ENCODE measurements around the gene STAT3.
"Not testable (repeated sequence)": the region's sequence is repeated elsewhere in the genome, so short reads cannot be mapped to it uniquely, and the experiment has no call there.

Gene STAT3

GRCh38 chr17:42392692-42393415, 4.6 kb upstream of the STAT3 start:
- in situ Hi-C loops (cut with HindIII; ENCODE audit: low sequenced_read_pairs): no loop called here
- TF ChIP-seq, protein P1, sequence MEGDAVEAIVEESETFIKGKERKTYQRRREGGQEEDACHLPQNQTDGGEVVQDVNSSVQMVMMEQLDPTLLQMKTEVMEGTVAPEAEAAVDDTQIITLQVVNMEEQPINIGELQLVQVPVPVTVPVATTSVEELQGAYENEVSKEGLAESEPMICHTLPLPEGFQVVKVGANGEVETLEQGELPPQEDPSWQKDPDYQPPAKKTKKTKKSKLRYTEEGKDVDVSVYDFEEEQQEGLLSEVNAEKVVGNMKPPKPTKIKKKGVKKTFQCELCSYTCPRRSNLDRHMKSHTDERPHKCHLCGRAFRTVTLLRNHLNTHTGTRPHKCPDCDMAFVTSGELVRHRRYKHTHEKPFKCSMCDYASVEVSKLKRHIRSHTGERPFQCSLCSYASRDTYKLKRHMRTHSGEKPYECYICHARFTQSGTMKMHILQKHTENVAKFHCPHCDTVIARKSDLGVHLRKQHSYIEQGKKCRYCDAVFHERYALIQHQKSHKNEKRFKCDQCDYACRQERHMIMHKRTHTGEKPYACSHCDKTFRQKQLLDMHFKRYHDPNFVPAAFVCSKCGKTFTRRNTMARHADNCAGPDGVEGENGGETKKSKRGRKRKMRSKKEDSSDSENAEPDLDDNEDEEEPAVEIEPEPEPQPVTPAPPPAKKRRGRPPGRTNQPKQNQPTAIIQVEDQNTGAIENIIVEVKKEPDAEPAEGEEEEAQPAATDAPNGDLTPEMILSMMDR (IDR thresholded peaks at IDR 0.05; ENCODE audit: low read depth, low read length, missing control alignments): no peak
- no peak for DNase-seq (ENCODE audit: low read depth)
- no peak overlapping the region for H3K4me3 ChIP-seq (ENCODE audit: low read depth, low read length)

DNA sequence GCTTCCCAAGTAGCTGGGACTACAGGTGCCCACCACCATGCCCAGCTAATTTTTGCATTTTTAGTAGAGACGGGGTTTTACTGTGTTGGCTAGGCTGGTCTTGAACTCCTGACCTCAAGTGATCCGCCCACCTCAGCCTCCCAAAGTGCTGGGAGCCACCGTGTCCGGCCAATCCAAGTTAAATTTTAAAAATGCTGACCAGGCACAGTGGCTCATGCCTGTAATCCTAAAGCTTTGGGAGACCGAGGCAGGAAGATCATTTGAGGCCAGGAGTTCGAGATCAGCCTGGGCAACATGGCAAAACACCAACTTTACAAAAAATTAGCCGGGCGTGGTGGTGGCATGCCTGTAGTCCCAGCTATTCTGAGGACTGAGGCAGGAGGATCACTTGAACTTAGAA, 3.2 kb upstream of the STAT3 start:
- H3K4me3 ChIP-seq (ENCODE audit: low read depth, low read length); DNase-seq (ENCODE audit: low read depth); in situ Hi-C loops (cut with HindIII; ENCODE audit: low sequenced_read_pairs): not testable (repeated sequence)

DNA sequence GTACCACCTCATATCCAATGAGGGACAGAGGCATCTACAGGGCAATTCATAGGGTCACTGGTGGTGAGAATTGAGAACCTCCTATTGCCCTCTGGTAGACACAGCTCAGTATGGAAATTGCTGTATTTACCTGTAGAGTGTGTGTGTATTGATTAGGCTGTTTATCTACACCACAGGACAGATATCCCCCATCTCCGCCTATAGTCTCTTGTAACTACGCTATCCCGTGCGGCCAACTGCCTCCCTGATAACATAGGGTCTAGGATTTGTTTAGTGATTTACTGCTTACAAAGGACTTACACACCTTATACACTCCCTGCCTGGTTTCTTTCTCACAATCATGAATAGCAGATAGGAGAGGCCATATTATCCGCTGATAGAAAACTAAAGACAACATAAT, 1.7 kb upstream of the STAT3 start:
- H3K4me3 ChIP-seq (ENCODE audit: low read depth, low read length): no peak overlapping the region
- TF ChIP-seq, protein P1 (IDR thresholded peaks at IDR 0.05; ENCODE audit: low read depth, low read length, missing control alignments): no peak
- in situ Hi-C loops (cut with HindIII; ENCODE audit: low sequenced_read_pairs): no loop called here
- no peak for DNase-seq (ENCODE audit: low read depth)

DNA sequence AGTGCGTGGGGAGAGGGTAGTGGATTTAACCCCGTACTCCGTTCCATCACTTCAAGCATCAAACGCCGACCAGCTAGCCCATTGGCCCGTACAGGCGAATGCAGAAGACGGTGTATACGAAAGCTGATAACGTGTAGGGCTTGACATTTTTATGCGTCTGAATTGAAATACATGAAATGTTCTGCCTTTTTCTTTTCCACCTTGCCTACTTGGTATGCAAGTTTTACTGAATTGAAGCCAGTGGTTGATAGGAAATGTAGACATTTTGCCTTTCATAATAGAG, 834 bp upstream of the STAT3 start:
- TF ChIP-seq, protein P1 (IDR thresholded peaks at IDR 0.05; ENCODE audit: low read depth, low read length, missing control alignments): no peak
- H3K4me3 ChIP-seq (ENCODE audit: low read depth, low read length): peak overlapping the region; percentile 19
- no peak for DNase-seq (ENCODE audit: low read depth)
- in situ Hi-C loops (cut with HindIII; ENCODE audit: low sequenced_read_pairs): no loop called here

GRCh38 chr17:42387661-42388380, 421 bp downstream of the STAT3 start:
- DNase-seq (ENCODE audit: low read depth): no peak
- TF ChIP-seq, protein P1 (IDR thresholded peaks at IDR 0.05; ENCODE audit: low read depth, low read length, missing control alignments): no peak
- in situ Hi-C loops (cut with HindIII; ENCODE audit: low sequenced_read_pairs): no loop called here
- H3K4me3 ChIP-seq (ENCODE audit: low read depth, low read length): peak overlapping the region; percentile 70

DNA sequence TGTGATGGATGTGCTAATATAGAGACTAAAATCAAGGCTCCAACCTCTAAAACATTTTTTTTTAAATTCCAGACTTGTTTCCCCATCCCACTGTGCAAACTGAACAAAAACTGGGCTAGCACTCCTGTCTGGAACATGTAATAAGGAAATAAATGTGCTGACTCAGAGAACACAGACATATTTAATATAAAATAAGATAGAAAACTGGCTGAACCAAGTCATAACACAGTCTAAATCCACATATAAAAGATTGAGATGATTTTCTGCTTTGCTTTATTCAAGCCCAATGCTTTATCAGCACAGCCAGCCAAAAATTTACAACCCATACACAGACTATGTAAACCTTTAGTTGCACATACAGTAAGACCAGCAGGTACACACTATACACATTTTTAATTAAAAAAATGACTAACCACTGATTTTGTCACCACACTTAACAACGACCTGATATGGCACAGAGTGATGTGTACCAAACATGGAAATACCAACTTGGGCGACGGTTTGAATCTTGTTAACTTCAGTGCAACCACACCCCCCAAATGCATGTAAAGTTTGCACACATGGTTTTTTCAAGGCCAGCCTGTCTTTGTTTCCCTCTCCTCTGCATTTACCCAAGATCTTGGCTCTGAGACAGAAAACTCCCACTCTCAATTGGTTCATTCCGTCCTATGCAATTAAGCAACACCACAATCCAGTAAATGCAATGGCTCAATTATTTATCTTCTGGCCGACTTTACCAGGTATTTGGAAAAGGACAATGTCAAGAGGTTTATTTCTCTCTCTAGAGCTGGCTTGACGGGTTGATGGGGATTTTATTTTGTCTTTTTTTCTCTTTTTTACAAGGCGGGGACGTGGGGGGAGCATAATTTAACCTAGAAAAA, 1.2 kb downstream of the STAT3 start:
- DNase-seq (ENCODE audit: low read depth): no peak
- TF ChIP-seq, protein P1 (IDR thresholded peaks at IDR 0.05; ENCODE audit: low read depth, low read length, missing control alignments): no peak
- in situ Hi-C loops (cut with HindIII; ENCODE audit: low sequenced_read_pairs): no loop called here
- H3K4me3 ChIP-seq (ENCODE audit: low read depth, low read length): peak overlapping the region; percentile 70

Measured in astrocyte of the cerebellum (primary cell).